Left lung (tissue), 10 donors: ENCODE results near the gene DPP8. TPM values are rescaled to one million over a fixed set of nuclear protein-coding genes. Genes with fewer than 3 reads are reported as not detected.
"Not testable (repeated sequence)": the region's sequence is repeated elsewhere in the genome, so short reads cannot be mapped to it uniquely, and the experiment has no call there.

Experiments
- ATAC-seq: fragments of 200-7000 bp; cut with Tn5 transposase; one replicate; pipeline ENCODE4 v1.9.1; 2020; ENCODE audit warnings: moderate library complexity
- DNase-seq, 4 donors: peaks; one replicate each; pipeline ENCODE4 v3.0.0-alpha.2; 2013 to 2020
- H3K27ac ChIP-seq, 2 donors: fragments of 200-600 bp; sonication (generic) in 1 of 2; one replicate each; pipeline versions ENCODE4 v1.5.0 to v1.8.0; 2020 to 2021
- H3K27me3 ChIP-seq, 2 donors: fragments of 200-600 bp; sonication (generic) in 1 of 2; one replicate each; pipeline versions ENCODE4 v1.5.0 to v1.8.0; 2020 to 2021
- H3K36me3 ChIP-seq, 2 donors: fragments of 200-600 bp; sonication (generic) in 1 of 2; one replicate each; pipeline versions ENCODE4 v1.5.0 to v1.8.0; 2020 to 2021
- H3K4me1 ChIP-seq, 2 donors: fragments of 200-600 bp; one replicate each; pipeline ENCODE4 v1.8.0; 2021
- H3K4me3 ChIP-seq, 2 donors: fragments of 200-600 bp; sonication (generic) in 1 of 2; one replicate each; pipeline versions ENCODE4 v1.5.0 to v1.8.0; 2020 to 2021; ENCODE audit warnings: mild to moderate bottlenecking in 1 of 2
- H3K9me3 ChIP-seq, 2 donors: fragments of 200-600 bp; sonication (generic) in 1 of 2; one replicate each; pipeline versions ENCODE4 v1.5.0 to v1.8.0; 2020 to 2021
- intact Hi-C, 2 donors: fragments of 100-400 bp; cut with DNase I; formaldehyde crosslinking; loops; one replicate each; pipeline versions ENCODE4 v1.11.2 to v1.14.2; 2022
- polyA plus RNA-seq, 6 donors: library from polyadenylated mRNA; unstranded; fragments of 120-200 nt; gene quantifications; one replicate each; pipeline ENCODE4 v1.2.1, GENCODE V29; 2013; ENCODE audit not compliant: insufficient read length in 6 of 6
- total RNA-seq, 2 donors: library from RNA; stranded (reverse); fragmentation: NEBNext Ultra II Directional; extraction: Animal tissue kit (Norgen Biotek cat#: 25700); gene quantifications; one replicate each; pipeline ENCODE4 v1.2.1, GENCODE V29; 2021
- TF ChIP-seq, protein P1 (sequence below), 2 donors: fragments of 200-600 bp; sonication (generic) in 1 of 2; IDR thresholded peaks; one replicate each; pipeline versions ENCODE4 v1.5.0 to v1.8.0; 2021; ENCODE audit warnings: antibody characterized with exemption in 2 of 2
- donor health status: DM: no; HTN: yes; CAD: no.
- donor health status: DM: no; HTN: no; CAD: no.

The DPP8 gene
- total and polyA plus RNA-seq, 8 donors = 30.1 to 35.0 (median 31.8) TPM

DNA sequence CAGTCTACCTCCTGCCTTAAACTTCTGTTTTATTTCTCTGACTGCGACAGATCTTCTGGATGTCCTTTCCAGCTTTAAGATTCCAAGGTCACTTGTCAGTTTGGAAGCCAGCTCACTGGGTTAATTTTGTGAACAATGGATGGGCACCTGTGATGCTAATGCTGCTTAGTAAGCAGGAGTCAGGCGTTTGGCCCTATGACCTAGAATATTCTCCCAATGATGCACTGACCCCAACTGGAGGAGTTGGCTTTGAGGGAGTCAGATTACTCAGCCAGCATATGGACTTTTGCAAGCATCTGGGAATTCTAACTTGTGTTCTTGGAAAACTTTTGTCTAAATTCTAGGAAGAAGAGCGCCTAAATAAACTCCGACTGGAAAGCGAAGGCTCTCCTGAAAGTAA lies 40.8 kb upstream of the DPP8 start:
- intact Hi-C loops = no loop called here
- H3K4me3 ChIP-seq = no peak overlapping the region
- no peaks in the 10 kb centered on the region for H3K27me3 ChIP-seq
- no peak for ATAC-seq
- H3K27ac ChIP-seq = no peak overlapping the region
- H3K36me3 ChIP-seq = peaks cover 0 to 32% of the 10 kb centered on the region in 2 donors
- no peaks in the 10 kb centered on the region for H3K9me3 ChIP-seq
- H3K4me1 ChIP-seq = no peaks in the 10 kb centered on the region
- DNase-seq = no peak
- TF ChIP-seq, protein P1, sequence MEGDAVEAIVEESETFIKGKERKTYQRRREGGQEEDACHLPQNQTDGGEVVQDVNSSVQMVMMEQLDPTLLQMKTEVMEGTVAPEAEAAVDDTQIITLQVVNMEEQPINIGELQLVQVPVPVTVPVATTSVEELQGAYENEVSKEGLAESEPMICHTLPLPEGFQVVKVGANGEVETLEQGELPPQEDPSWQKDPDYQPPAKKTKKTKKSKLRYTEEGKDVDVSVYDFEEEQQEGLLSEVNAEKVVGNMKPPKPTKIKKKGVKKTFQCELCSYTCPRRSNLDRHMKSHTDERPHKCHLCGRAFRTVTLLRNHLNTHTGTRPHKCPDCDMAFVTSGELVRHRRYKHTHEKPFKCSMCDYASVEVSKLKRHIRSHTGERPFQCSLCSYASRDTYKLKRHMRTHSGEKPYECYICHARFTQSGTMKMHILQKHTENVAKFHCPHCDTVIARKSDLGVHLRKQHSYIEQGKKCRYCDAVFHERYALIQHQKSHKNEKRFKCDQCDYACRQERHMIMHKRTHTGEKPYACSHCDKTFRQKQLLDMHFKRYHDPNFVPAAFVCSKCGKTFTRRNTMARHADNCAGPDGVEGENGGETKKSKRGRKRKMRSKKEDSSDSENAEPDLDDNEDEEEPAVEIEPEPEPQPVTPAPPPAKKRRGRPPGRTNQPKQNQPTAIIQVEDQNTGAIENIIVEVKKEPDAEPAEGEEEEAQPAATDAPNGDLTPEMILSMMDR (IDR thresholded peaks at IDR 0.05) = no peak

DNA sequence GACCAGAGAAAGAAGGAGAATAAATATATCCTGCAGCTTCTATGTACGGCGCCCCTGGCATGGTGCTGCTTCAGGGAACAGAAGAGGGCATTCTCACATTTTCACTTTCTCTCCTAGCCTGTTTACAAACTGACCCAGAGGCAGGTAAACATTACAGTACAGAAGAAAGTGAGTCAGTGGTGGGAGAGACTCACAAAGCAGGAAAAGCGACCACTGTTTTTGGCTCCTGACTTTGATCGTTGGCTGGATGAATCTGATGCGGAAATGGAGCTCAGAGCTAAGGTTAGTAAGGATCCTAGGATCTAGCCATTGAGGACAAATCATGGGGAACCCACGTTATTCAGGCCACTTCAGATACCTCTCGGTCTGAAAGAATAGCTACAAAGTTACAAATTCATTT lies 39.1 kb upstream of the DPP8 start:
- H3K27me3 ChIP-seq = no peaks in the 10 kb centered on the region
- DNase-seq (no peak), ATAC-seq (no peak)
- H3K4me3 ChIP-seq = no peak overlapping the region
- intact Hi-C loops = no loop called here
- no peaks in the 10 kb centered on the region for H3K9me3 ChIP-seq
- peaks cover 0 to 22% of the 10 kb centered on the region in 2 donors for H3K36me3 ChIP-seq
- no peaks in the 10 kb centered on the region for H3K4me1 ChIP-seq
- H3K27ac ChIP-seq = no peak overlapping the region
- TF ChIP-seq, protein P1 (IDR thresholded peaks at IDR 0.05) = no peak

- no peaks in the 10 kb centered on the region for H3K27me3 ChIP-seq
- peaks cover 0 to 22% of the 10 kb centered on the region in 2 donors for H3K36me3 ChIP-seq
- no peak for DNase-seq
- intact Hi-C loops = no loop called here
- TF ChIP-seq, protein P1 (IDR thresholded peaks at IDR 0.05) = no peak
- no peaks in the 10 kb centered on the region for H3K9me3 ChIP-seq
- H3K4me1 ChIP-seq = peaks cover 0 to 7% of the 10 kb centered on the region in 2 donors
- H3K27ac ChIP-seq = no peak overlapping the region
- H3K4me3 ChIP-seq = no peak overlapping the region
- no peak for ATAC-seq
Observed at GRCh38 chr15:65553691-65554090, 36.2 kb upstream of the DPP8 start.

GRCh38 chr15:65552851-65553250 lies 35.4 kb upstream of the DPP8 start:
- H3K27me3 ChIP-seq, H3K9me3 ChIP-seq, H3K27ac ChIP-seq, H3K4me1 ChIP-seq, H3K4me3 ChIP-seq, ATAC-seq, intact Hi-C loops, DNase-seq: not testable (repeated sequence)
- peaks cover 0 to 22% of the 10 kb centered on the region in 2 donors for H3K36me3 ChIP-seq

GRCh38 chr15:65551183-65551582 lies 33.7 kb upstream of the DPP8 start:
- ATAC-seq (peak; percentile 39), DNase-seq (no peak)
- TF ChIP-seq, protein P1 (IDR thresholded peaks at IDR 0.05) = no peak
- no peak overlapping the region for H3K4me3 ChIP-seq
- intact Hi-C loops = no loop called here
- H3K36me3 ChIP-seq = peaks cover 0 to 15% of the 10 kb centered on the region in 2 donors
- peaks cover 0 to 7% of the 10 kb centered on the region in 2 donors for H3K4me1 ChIP-seq
- no peak overlapping the region for H3K27ac ChIP-seq
- no peaks in the 10 kb centered on the region for H3K27me3 ChIP-seq
- H3K9me3 ChIP-seq = no peaks in the 10 kb centered on the region

- Histone ChIP-seq H3K36me3 (peaks cover 0 to 10% of the 10 kb centered on the region in 2 donors), H3K9me3 (no peaks in the 10 kb centered on the region), H3K4me3 (no peak overlapping the region), H3K4me1 (peaks cover 0 to 7% of the 10 kb centered on the region in 2 donors), H3K27me3 (no peaks in the 10 kb centered on the region), H3K27ac (no peak overlapping the region)
- TF ChIP-seq, protein P1 (IDR thresholded peaks at IDR 0.05) = no peak
- ATAC-seq = peak; percentile 73
- DNase-seq = peak in 1 of 4 donors; percentile 8
- intact Hi-C loops = no loop called here
Observed at GRCh38 chr15:65550681-65551098, 33.2 kb upstream of the DPP8 start.

GRCh38 chr15:65549288-65549687 lies 31.8 kb upstream of the DPP8 start:
- H3K9me3 ChIP-seq, H3K27me3 ChIP-seq, H3K4me1 ChIP-seq, H3K27ac ChIP-seq, ATAC-seq, DNase-seq, H3K4me3 ChIP-seq, intact Hi-C loops, H3K36me3 ChIP-seq: not testable (repeated sequence)
